Ishikawa (cell line): ENCODE results near the gene FHL2.

Experiments used
- CEBPB ChIP-seq: IDR thresholded peaks from 2 replicates; pipeline ENCODE4 v1.6.1; 2012
- CREB1 ChIP-seq: IDR thresholded peaks from 2 replicates; pipeline ENCODE4 v1.6.1; 2012; ENCODE audit warnings: low read depth
- EGR1 ChIP-seq: IDR thresholded peaks from 2 replicates; pipeline ENCODE4 v1.6.1; 2012
- EP300 ChIP-seq: IDR thresholded peaks from 2 replicates; pipeline ENCODE4 v1.6.1; 2012; ENCODE audit warnings: borderline replicate concordance
- FOXM1 ChIP-seq: IDR thresholded peaks from 2 replicates; pipeline ENCODE4 v1.6.1; 2012; ENCODE audit warnings: low read depth, borderline replicate concordance
- NFIC ChIP-seq: IDR thresholded peaks from 2 replicates; pipeline ENCODE4 v1.6.1; 2012
- RAD21 ChIP-seq: IDR thresholded peaks from 2 replicates; pipeline ENCODE4 v1.6.1; 2012; ENCODE audit warnings: low read depth
- TAF1 ChIP-seq: IDR thresholded peaks from 2 replicates; pipeline ENCODE4 v1.6.1; 2012; ENCODE audit warnings: low read depth, mild to moderate bottlenecking
- TCF12 ChIP-seq: IDR thresholded peaks from 2 replicates; pipeline ENCODE4 v1.6.1; 2012; ENCODE audit warnings: low read depth
- TEAD4 ChIP-seq: IDR thresholded peaks from 2 replicates; pipeline ENCODE4 v1.6.1; 2012
- YY1 ChIP-seq: IDR thresholded peaks from 2 replicates; pipeline ENCODE4 v1.6.1; 2012; ENCODE audit warnings: low read depth
- ZBTB7A ChIP-seq: IDR thresholded peaks from 2 replicates; pipeline ENCODE4 v1.6.1; 2012; ENCODE audit warnings: low read depth
- TF ChIP-seq, protein P1 (sequence below): IDR thresholded peaks from 2 replicates; pipeline ENCODE4 v1.6.1; 2012; ENCODE audit warnings: low read depth, mild to moderate bottlenecking
- TF ChIP-seq, protein P2 (sequence below): IDR thresholded peaks from 2 replicates; pipeline ENCODE4 v1.6.1; 2012
- TF ChIP-seq, protein P3 (sequence below): IDR thresholded peaks from 2 replicates; pipeline ENCODE4 v1.6.1; 2012

FHL2 gene

DNA sequence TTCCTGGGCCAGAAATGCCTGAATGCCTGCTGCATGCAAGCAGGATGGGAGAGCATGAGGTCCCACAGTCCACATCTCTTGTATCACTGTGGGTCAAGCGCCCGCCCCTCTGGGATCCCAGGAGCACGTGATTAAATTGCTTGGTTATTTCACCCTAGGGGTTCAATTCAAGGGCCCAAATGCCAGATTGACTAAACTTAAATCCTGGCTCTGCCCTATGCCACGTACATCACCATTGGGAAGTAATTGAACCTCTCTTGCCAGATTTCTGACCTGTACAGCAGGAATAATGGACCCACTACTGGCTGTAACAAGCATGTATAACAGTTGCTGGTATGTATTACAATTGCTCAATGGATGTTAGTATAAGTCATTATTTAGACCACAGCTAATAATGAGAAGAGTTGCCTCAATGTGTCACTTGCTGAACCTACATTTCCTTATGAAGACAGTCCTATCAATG, 19.9 kb downstream of the FHL2 start:
- TF ChIP-seq ZBTB7A (no peak), TEAD4 (no peak), CREB1 (no peak), TAF1 (no peak), NFIC (no peak), CEBPB (no peak), FOXM1 (no peak), RAD21 (no peak), TCF12 (no peak), YY1 (no peak), EP300 (no peak), EGR1 (no peak)
- TF ChIP-seq, protein P1, sequence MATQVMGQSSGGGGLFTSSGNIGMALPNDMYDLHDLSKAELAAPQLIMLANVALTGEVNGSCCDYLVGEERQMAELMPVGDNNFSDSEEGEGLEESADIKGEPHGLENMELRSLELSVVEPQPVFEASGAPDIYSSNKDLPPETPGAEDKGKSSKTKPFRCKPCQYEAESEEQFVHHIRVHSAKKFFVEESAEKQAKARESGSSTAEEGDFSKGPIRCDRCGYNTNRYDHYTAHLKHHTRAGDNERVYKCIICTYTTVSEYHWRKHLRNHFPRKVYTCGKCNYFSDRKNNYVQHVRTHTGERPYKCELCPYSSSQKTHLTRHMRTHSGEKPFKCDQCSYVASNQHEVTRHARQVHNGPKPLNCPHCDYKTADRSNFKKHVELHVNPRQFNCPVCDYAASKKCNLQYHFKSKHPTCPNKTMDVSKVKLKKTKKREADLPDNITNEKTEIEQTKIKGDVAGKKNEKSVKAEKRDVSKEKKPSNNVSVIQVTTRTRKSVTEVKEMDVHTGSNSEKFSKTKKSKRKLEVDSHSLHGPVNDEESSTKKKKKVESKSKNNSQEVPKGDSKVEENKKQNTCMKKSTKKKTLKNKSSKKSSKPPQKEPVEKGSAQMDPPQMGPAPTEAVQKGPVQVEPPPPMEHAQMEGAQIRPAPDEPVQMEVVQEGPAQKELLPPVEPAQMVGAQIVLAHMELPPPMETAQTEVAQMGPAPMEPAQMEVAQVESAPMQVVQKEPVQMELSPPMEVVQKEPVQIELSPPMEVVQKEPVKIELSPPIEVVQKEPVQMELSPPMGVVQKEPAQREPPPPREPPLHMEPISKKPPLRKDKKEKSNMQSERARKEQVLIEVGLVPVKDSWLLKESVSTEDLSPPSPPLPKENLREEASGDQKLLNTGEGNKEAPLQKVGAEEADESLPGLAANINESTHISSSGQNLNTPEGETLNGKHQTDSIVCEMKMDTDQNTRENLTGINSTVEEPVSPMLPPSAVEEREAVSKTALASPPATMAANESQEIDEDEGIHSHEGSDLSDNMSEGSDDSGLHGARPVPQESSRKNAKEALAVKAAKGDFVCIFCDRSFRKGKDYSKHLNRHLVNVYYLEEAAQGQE: no peak
- TF ChIP-seq, protein P2, sequence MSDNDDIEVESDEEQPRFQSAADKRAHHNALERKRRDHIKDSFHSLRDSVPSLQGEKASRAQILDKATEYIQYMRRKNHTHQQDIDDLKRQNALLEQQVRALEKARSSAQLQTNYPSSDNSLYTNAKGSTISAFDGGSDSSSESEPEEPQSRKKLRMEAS: no peak
- TF ChIP-seq, protein P3, sequence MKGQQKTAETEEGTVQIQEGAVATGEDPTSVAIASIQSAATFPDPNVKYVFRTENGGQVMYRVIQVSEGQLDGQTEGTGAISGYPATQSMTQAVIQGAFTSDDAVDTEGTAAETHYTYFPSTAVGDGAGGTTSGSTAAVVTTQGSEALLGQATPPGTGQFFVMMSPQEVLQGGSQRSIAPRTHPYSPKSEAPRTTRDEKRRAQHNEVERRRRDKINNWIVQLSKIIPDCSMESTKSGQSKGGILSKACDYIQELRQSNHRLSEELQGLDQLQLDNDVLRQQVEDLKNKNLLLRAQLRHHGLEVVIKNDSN: no peak

DNA sequence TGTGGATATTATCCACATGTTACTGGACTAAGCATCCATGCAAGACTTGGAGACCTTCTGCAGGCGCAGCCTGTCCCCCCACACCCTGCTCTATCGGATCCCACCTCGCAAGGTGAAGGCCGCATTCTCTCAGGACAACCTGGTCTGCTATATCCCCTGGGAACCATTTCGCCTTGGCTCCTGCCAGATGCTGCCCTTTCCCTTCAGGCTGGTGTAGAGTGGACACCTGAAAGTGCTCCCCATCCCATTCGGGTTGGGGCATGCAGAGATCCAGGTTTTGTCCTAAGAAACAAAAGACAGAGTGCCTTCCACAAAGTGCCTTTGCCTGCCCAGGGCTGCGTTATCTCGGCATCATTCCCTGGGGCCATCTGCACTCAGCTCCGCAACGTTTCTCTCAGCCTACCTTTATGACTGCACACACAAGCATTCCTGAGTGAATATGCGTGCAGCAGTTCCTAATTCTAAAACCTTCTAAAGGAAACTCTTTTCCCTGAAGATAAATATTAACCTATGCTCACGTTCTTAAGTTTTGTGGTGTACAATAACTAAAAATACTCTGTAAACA, 20.5 kb downstream of the FHL2 start:
- TF ChIP-seq EP300 (no peak), ZBTB7A (no peak), TEAD4 (no peak), TCF12 (no peak), YY1 (no peak), FOXM1 (no peak), NFIC (no peak), CREB1 (no peak)
- TF ChIP-seq, protein P3: no peak
- TF ChIP-seq, protein P1: no peak

DNA sequence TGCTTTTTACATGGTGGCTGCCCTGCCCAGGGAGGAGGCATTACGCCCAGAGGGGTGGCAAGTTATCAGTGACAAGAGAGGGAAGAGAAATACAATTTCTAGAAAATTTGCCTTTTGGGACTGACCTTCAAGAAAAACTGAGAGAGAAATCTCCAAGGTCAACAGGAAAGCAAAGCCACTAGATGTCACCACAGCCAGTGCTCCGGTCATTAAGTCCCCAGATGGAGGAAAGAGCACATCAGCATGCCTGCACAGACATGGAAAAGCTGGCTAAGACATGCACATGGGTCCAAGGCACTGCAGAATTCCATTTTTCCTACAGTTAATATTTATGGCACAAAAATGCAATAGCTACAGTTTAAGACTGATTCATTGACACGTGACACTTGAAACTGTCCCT, 21.0 kb downstream of the FHL2 start:
- TF ChIP-seq ZBTB7A (no peak), RAD21 (peak; percentile 40)

DNA sequence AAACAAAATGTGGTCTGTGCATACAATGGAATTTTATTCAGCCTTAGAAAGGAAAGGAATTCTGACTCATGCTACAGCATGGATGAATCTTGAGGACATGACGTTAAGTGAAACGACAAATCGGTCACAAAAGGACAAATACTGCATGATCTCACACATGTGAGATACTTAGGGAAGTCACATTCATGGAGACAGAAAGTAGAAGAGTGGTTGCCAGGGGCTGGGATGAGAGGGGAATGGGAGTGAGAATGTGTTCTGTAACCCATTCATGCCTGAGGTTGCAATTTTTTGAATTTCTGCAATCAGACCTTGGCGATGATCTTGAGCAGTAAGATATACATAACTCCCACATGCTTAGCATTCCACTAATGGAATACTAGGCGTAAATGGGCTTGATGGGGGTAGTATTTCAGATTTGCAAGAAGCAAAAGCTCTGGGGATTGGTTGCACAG, 22.0 kb downstream of the FHL2 start:
- TF ChIP-seq ZBTB7A (no peak), TAF1 (no peak), YY1 (no peak)

DNA sequence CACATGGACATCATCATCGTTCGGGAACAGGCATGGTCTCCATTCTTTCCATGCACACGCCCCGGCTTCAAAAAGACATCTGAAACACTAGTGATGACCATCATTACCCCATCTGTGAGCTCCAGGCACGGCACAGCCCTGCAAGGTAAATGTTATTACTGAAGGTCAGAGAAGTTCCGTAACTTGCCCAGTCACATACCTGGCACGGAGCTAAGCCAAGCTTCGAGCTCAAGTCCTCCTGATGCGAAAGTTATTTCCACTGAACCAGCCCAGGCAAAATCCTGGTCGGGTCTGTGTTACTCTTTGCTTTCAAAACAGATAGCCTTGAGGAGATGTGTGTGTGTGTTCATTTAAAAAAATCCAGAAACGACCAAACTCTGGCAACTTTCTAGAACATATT, 22.8 kb downstream of the FHL2 start:
- TF ChIP-seq, protein P2: no peak
- TF ChIP-seq EP300 (no peak), CEBPB (no peak), ZBTB7A (no peak), TEAD4 (no peak), EGR1 (no peak), YY1 (no peak), FOXM1 (no peak), CREB1 (no peak), TAF1 (no peak), RAD21 (no peak), NFIC (no peak), TCF12 (no peak)
- TF ChIP-seq, protein P3: no peak

DNA sequence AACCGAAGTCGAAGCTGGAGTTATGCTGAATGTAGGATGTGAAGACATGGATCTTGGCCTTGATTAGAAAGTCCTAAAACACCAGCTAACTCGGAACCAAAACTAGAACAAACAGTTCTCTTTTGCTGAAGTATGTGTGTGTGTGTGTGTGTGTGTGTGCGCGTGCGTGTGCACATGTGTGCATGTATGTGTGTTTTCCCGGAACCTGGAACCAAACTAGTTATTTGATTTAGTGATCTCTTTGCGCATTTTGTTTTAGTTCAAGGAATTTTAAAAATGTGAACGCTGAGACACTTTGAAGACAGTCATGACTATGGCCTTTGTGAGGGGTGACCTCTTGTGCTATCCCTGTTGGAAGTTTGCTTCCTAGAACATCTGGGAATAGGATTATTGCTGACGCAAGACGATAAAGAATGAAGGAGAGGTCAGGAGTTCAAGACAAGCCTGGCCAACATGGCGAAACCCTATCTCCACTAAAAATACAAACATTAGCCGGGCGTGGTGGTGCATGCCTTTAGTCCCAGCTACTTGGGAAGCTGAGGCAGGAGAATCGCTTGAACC, 23.8 kb downstream of the FHL2 start:
- TF ChIP-seq FOXM1 (no peak), TCF12 (no peak), EGR1 (no peak), NFIC (no peak), TAF1 (no peak), TEAD4 (no peak)
- TF ChIP-seq, protein P1: no peak
